Erythroblast (primary cell): ENCODE measurements around the gene KIAA0825.

ENCODE experiments used
- GATA1 ChIP-seq: IDR thresholded peaks from 2 replicates; pipeline ENCODE4 v1.6.1; 2011; ENCODE audit warnings: low read depth, mild to moderate bottlenecking, control low read depth, low read length, moderate library complexity
- POLR2A ChIP-seq: IDR thresholded peaks from 2 replicates; pipeline ENCODE4 v1.6.1; 2011; ENCODE audit warnings: mild to moderate bottlenecking, low read length

DNA sequence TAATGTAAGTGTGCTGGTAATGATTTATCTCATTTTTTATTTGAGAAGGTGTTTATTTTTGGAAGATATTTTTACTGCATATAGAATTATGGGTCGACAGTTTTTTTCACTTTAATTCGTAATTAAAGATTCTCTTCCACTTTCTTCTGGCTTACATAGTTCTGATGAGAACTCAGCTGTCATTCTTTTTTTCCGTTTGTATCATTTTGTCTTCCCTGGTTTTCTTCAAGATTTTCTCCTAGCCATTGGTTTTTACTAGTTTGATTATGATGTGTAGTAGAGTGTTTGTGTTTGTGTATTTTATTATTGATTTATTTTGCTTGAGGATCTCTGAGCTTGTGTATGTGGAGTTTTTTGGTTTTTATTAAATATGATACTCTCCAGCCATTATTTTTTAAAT, 21.8 kb upstream of the KIAA0825 start:
- TF ChIP-seq POLR2A (no peak), GATA1 (no peak)
